Panc1 (cell line): Measurements from ENCODE around the gene SH3PXD2A. TPM values are rescaled to one million over a fixed set of nuclear protein-coding genes. Genes with fewer than 3 reads are reported as not detected.
A peak's percentile ranks its signal among the peaks of the same experiment; 100 is the strongest.

Experiments used
- ATAC-seq: fragments of 200-7000 bp; cut with Tn5 transposase; 2 replicates; pipeline ENCODE4 v1.9.1; 2020; ENCODE audit warnings: mild to moderate bottlenecking, moderate library complexity
- BruUV-seq: library from RNA; stranded (reverse); fragments of 400-500 nt; replicated peaks from 2 replicates; lab custom pipeline; 2021; lab: Mats Ljungman, UMichigan
- CTCF ChIA-PET: fragments of 300-600 bp; sonication (Branson Sonifier 250); formaldehyde crosslinking; loops from one replicate; lab custom pipeline; 2022; ENCODE audit warnings: antibody characterized with exemption; lab: Charles Lee
- POLR2A ChIA-PET: fragments of 300-600 bp; sonication (Branson Sonifier 250); formaldehyde crosslinking; loops from one replicate; lab custom pipeline; 2022; ENCODE audit warnings: antibody characterized with exemption; lab: Charles Lee
- DNase-seq: peaks from one replicate; pipeline ENCODE4 v3.0.0-alpha.2; 2010; ENCODE audit warnings: low read depth, low spot score
- H3K27ac ChIP-seq: 2 replicates; pipeline ENCODE4 v1.5.1; 2011; ENCODE audit warnings: mild to moderate bottlenecking, low read length, inconsistent platforms
- H3K27me3 ChIP-seq: fragments of 200-500 bp; sonication (Bioruptor generic); 2 replicates; pipeline ENCODE4 v1.6.0; 2014; ENCODE audit warnings: low read length, inconsistent platforms; ENCODE audit not compliant: control insufficient read depth, insufficient read depth
- H3K36me3 ChIP-seq: fragments of 200-500 bp; sonication (Bioruptor generic); 2 replicates; pipeline ENCODE4 v1.5.1; 2014; ENCODE audit warnings: inconsistent platforms, mild to moderate bottlenecking, low read length, moderate library complexity; ENCODE audit not compliant: control insufficient read depth, insufficient read depth
- H3K4me1 ChIP-seq: 2 replicates; pipeline ENCODE4 v1.5.1; 2011; ENCODE audit warnings: inconsistent platforms, mild to moderate bottlenecking, low read length, moderate library complexity; ENCODE audit not compliant: control insufficient read depth, insufficient read depth
- H3K4me3 ChIP-seq, 2 experiments: 2 replicates each; pipeline ENCODE4 v1.5.1; 2011 to 2012; ENCODE audit warnings: low read depth in 2 of 2, low read length in 2 of 2, mild to moderate bottlenecking in 2 of 2, inconsistent platforms in 1 of 2, moderate library complexity in 1 of 2
- H3K9me3 ChIP-seq: fragments of 200-500 bp; sonication (Bioruptor generic); 2 replicates; pipeline ENCODE4 v1.5.1; 2014; ENCODE audit warnings: low read depth, mild to moderate bottlenecking, inconsistent platforms, low read length, moderate library complexity; ENCODE audit not compliant: control insufficient read depth, insufficient read depth
- POLR2AphosphoS5 ChIP-seq: IDR thresholded peaks from 2 replicates; pipeline ENCODE4 v1.6.1; 2012; ENCODE audit warnings: mild to moderate bottlenecking, low read depth, low read length, moderate library complexity
- SIN3A ChIP-seq: IDR thresholded peaks from 2 replicates; pipeline ENCODE4 v1.6.1; 2012; ENCODE audit warnings: low read depth, mild to moderate bottlenecking, low read length, moderate library complexity, borderline replicate concordance; ENCODE audit not compliant: insufficient read depth
- TCF7L2 ChIP-seq: IDR thresholded peaks from 2 replicates; pipeline ENCODE4 v1.6.1; 2011; ENCODE audit warnings: mild to moderate bottlenecking, low read depth, low read length, inconsistent platforms
- in situ Hi-C: cut with HindIII; loops from 2 replicates; pipeline ENCODE4 v1.10.0; 2016; ENCODE audit warnings: low sequenced_read_pairs, low pct_unique_long_range_greater_than_20kb
- intact Hi-C: fragments of 100-400 bp; cut with micrococcal nuclease; formaldehyde crosslinking; loops from one replicate; pipeline ENCODE4 v1.10.0; 2022; ENCODE audit not compliant: unreplicated experiment
- total RNA-seq: library from RNA; stranded (reverse); gene quantifications from one replicate; pipeline ENCODE4 v1.2.1, GENCODE V29; 2021; ENCODE audit not compliant: unreplicated experiment
- TF ChIP-seq, protein P1 (sequence below), 2 experiments: IDR thresholded peaks; 2 replicates each; pipeline ENCODE4 v1.6.1; 2011 to 2012; ENCODE audit warnings: low read depth in 2 of 2, control low read depth in 1 of 2, low read length in 1 of 2, mild to moderate bottlenecking in 1 of 2, moderate library complexity in 1 of 2; ENCODE audit not compliant: insufficient read depth in 1 of 2
- TF ChIP-seq, protein P2 (sequence below): fragments of 450-650 bp; IDR thresholded peaks from 2 replicates; pipeline ENCODE4 v1.5.1; 2017; ENCODE audit warnings: mild to moderate bottlenecking

The SH3PXD2A gene
- total RNA-seq, 1 experiment from 2014 or later: 5.7 TPM

DNA sequence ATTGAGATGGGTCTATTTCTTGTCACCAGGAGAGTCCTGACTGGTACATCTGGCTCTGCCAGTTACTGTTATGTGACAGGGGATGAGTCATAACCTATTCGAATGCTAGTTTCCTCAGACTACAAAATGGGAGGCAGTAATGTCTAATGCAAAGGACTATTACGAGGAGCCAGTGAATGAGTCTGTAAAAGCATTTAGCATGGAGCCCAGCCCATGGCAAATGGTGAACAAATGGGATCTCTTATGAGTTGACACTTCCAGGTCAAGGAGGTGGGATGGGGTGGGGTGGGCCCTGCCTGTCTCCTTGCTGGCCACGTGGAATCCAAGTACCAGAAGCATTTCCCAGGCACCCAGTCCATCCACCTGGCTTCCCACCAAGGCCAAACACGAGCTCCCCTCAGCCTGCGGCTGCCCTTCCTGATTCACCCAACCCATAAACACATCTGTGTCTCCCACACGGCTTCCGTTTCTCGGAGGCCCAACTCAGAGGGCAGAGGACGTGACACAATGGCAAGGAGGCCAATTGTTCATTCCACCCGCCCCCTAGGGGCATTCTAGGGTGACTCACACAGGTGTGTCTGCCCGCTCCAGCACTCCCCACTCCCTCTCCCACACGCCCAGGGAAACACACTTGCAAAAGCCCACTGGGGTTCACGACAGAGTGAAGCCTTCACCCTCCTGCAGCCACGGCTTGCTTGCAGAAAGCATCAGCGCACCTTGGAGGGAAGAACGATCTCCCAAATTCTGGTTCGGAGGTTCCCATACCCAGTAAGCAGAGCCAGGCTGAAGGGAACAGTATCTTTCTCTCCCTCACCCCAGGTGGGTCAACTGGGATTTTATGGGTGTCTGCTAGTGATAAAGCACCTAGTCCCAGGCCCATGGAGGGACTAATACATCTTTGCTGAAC lies 109.8 kb downstream of the SH3PXD2A start:
- in situ Hi-C loops: no loop called here
- TF ChIP-seq, protein P1, sequence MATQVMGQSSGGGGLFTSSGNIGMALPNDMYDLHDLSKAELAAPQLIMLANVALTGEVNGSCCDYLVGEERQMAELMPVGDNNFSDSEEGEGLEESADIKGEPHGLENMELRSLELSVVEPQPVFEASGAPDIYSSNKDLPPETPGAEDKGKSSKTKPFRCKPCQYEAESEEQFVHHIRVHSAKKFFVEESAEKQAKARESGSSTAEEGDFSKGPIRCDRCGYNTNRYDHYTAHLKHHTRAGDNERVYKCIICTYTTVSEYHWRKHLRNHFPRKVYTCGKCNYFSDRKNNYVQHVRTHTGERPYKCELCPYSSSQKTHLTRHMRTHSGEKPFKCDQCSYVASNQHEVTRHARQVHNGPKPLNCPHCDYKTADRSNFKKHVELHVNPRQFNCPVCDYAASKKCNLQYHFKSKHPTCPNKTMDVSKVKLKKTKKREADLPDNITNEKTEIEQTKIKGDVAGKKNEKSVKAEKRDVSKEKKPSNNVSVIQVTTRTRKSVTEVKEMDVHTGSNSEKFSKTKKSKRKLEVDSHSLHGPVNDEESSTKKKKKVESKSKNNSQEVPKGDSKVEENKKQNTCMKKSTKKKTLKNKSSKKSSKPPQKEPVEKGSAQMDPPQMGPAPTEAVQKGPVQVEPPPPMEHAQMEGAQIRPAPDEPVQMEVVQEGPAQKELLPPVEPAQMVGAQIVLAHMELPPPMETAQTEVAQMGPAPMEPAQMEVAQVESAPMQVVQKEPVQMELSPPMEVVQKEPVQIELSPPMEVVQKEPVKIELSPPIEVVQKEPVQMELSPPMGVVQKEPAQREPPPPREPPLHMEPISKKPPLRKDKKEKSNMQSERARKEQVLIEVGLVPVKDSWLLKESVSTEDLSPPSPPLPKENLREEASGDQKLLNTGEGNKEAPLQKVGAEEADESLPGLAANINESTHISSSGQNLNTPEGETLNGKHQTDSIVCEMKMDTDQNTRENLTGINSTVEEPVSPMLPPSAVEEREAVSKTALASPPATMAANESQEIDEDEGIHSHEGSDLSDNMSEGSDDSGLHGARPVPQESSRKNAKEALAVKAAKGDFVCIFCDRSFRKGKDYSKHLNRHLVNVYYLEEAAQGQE (IDR thresholded peaks at IDR 0.05; ENCODE audit: insufficient read depth in 1 of 2, low read depth in 2 of 2, low read length in 1 of 2): no peak
- TF ChIP-seq, protein P2, sequence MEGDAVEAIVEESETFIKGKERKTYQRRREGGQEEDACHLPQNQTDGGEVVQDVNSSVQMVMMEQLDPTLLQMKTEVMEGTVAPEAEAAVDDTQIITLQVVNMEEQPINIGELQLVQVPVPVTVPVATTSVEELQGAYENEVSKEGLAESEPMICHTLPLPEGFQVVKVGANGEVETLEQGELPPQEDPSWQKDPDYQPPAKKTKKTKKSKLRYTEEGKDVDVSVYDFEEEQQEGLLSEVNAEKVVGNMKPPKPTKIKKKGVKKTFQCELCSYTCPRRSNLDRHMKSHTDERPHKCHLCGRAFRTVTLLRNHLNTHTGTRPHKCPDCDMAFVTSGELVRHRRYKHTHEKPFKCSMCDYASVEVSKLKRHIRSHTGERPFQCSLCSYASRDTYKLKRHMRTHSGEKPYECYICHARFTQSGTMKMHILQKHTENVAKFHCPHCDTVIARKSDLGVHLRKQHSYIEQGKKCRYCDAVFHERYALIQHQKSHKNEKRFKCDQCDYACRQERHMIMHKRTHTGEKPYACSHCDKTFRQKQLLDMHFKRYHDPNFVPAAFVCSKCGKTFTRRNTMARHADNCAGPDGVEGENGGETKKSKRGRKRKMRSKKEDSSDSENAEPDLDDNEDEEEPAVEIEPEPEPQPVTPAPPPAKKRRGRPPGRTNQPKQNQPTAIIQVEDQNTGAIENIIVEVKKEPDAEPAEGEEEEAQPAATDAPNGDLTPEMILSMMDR: no peak
- TF ChIP-seq TCF7L2: no peak
- TF ChIP-seq POLR2AphosphoS5: no peak
- no peak for TF ChIP-seq SIN3A
- BruUV-seq: no TSS peak
- Histone ChIP-seq H3K4me3 (no peak overlapping the region), H3K27me3 (no peaks in the 10 kb centered on the region), H3K4me1 (no peaks in the 10 kb centered on the region), H3K27ac (no peak overlapping the region), H3K9me3 (no peaks in the 10 kb centered on the region), H3K36me3 (no peaks in the 10 kb centered on the region)
- peak; percentile 44 for ATAC-seq
- intact Hi-C loops: no loop called here
- ChIA-PET POLR2A (interaction anchor here (0.5 to 0.6 kb wide), 2 partner anchors 38 to 50 kb away, joined by 3 to 4 read pairs; no protein-coding TSS in a partner anchor), CTCF (no interaction called here)
- DNase-seq: no peak

DNA sequence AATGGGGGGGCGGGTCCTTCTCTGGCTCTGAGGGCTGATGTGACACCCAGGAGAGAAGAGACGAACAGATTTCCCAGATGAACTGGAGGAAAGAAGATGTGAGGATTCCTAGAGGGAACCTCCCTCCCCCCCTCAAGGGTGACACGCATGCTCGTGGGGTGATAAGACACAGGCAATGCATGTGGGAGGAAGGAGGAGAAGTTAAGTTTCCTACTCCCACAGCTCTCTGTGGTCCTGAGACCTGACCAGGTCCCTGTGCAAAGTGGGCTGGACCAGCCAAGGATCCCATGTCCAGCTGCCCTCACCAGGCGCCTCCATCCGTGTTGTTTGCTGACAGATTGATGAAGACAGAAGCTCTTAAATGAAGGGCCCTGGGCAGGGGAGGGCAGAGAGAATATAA lies 112.6 kb downstream of the SH3PXD2A start:
- BruUV-seq: no TSS peak
- in situ Hi-C loops: no loop called here

More for the DNA sequence above, 112.6 kb downstream of the SH3PXD2A start:
- no peak for DNase-seq
- intact Hi-C loops: no loop called here
- H3K4me1 ChIP-seq: peaks cover 3% of the 10 kb centered on the region; the same call in 1 of the 2 replicates
- TF ChIP-seq, protein P1 (IDR thresholded peaks at IDR 0.05; ENCODE audit: insufficient read depth in 1 of 2, low read depth in 2 of 2, low read length in 1 of 2): no peak
- TF ChIP-seq, protein P2: no peak
- H3K27ac ChIP-seq: no peak overlapping the region
- H3K36me3 ChIP-seq: no peaks in the 10 kb centered on the region
- no peaks in the 10 kb centered on the region for H3K27me3 ChIP-seq
- no peaks in the 10 kb centered on the region for H3K9me3 ChIP-seq
- CTCF ChIA-PET: no interaction called here
- POLR2A ChIA-PET: interaction anchor here (0.6 kb wide), 1 partner anchor 291 kb away, joined by 4 read pairs; no protein-coding TSS in a partner anchor
- no peak for ATAC-seq
- H3K4me3 ChIP-seq: no peak overlapping the region
